DOHH2 (cell line): ENCODE data around the gene ZFAND3.
"Not testable (repeated sequence)": the region's sequence is repeated elsewhere in the genome, so short reads cannot be mapped to it uniquely, and the experiment has no call there.

ENCODE experiments used
- H3F3A ChIP-seq: fragments of 200-600 bp; sonication (generic), shearing (Covaris generic); 2 replicates; pipeline ENCODE4 v1.6.0; 2016; ENCODE audit warnings: antibody characterized with exemption, mild to moderate bottlenecking; ENCODE audit not compliant: control insufficient read depth, insufficient read depth
- H3K27ac ChIP-seq: fragments of 200-600 bp; sonication (generic); 2 replicates; pipeline ENCODE4 v1.5.1; 2014; ENCODE audit warnings: low read depth, mild to moderate bottlenecking, low read length, moderate library complexity
- H3K27me3 ChIP-seq: fragments of 200-600 bp; sonication (generic); 2 replicates; pipeline ENCODE4 v1.6.1; 2014; ENCODE audit warnings: mild to moderate bottlenecking, low read length, mixed read lengths; ENCODE audit not compliant: control insufficient read depth
- H3K36me3 ChIP-seq: fragments of 200-600 bp; sonication (generic); 2 replicates; pipeline ENCODE4 v1.6.1; 2014; ENCODE audit warnings: mild to moderate bottlenecking, low read length, moderate library complexity, mixed read lengths; ENCODE audit not compliant: control insufficient read depth
- H3K4me1 ChIP-seq: fragments of 200-600 bp; sonication (generic); 2 replicates; pipeline ENCODE4 v1.6.1; 2014; ENCODE audit warnings: mild to moderate bottlenecking, low read length, mixed read lengths; ENCODE audit not compliant: control insufficient read depth
- H3K4me2 ChIP-seq: fragments of 200-600 bp; sonication (generic); 2 replicates; pipeline ENCODE4 v1.6.0; 2014; ENCODE audit warnings: mild to moderate bottlenecking, low read length, moderate library complexity
- H3K4me3 ChIP-seq: fragments of 200-600 bp; sonication (generic); 2 replicates; pipeline ENCODE4 v1.5.1; 2014; ENCODE audit warnings: mild to moderate bottlenecking, low read length, mixed read lengths
- H3K79me2 ChIP-seq: fragments of 200-600 bp; sonication (generic); 2 replicates; pipeline ENCODE4 v1.6.1; 2014; ENCODE audit warnings: mild to moderate bottlenecking, low read length, mixed read lengths; ENCODE audit not compliant: control insufficient read depth
- H3K9me2 ChIP-seq: fragments of 200-600 bp; sonication (generic); replicated peaks from 2 replicates; pipeline ENCODE4 v1.6.1; 2014; ENCODE audit warnings: mild to moderate bottlenecking, low read length, mixed read lengths; ENCODE audit not compliant: control insufficient read depth
- H3K9me3 ChIP-seq: fragments of 200-600 bp; sonication (generic); 2 replicates; pipeline ENCODE4 v1.6.1; 2014; ENCODE audit warnings: antibody characterized with exemption, low read length, mixed read lengths; ENCODE audit not compliant: control insufficient read depth, insufficient read depth
- H4K20me1 ChIP-seq: fragments of 200-600 bp; sonication (generic); 2 replicates; pipeline ENCODE4 v1.6.0; 2014; ENCODE audit warnings: low read depth, mild to moderate bottlenecking, antibody characterized with exemption, low read length, moderate library complexity; ENCODE audit not compliant: control insufficient read depth, insufficient read depth
- CTCF ChIP-seq: fragments of 200-600 bp; sonication (generic); IDR thresholded peaks from one replicate; pipeline ENCODE4 v1.5.1; 2014; ENCODE audit warnings: antibody characterized with exemption, mild to moderate bottlenecking, low read depth, low read length; ENCODE audit not compliant: poor library complexity, severe bottlenecking
- EZH2phosphoT487 ChIP-seq: fragments of 200-600 bp; sonication (generic); IDR thresholded peaks from 2 replicates; pipeline ENCODE4 v1.6.1; 2017; ENCODE audit warnings: borderline replicate concordance, mild to moderate bottlenecking, antibody characterized with exemption, low read length, moderate library complexity, mixed read lengths

ZFAND3 gene

GRCh38 chr6:37990762-37991525 is 171.4 kb downstream of the ZFAND3 start:
- Histone ChIP-seq H3K4me3 (no peak overlapping the region), H3K9me3 (no peaks in the 10 kb centered on the region), H3K79me2 (peaks cover 12% of the 10 kb centered on the region), H3F3A (no peaks in the 10 kb centered on the region), H3K27ac (no peak overlapping the region), H3K36me3 (no peaks in the 10 kb centered on the region), H4K20me1 (peaks cover 2% of the 10 kb centered on the region; the same call in 1 of the 2 replicates), H3K4me2 (no peak overlapping the region), H3K4me1 (peaks cover 13% of the 10 kb centered on the region), H3K9me2 (no peaks in the 10 kb centered on the region), H3K27me3 (no peaks in the 10 kb centered on the region)
- TF ChIP-seq EZH2phosphoT487 (no peak), CTCF (no peak)

GRCh38 chr6:37992749-37993148 is 173.2 kb downstream of the ZFAND3 start:
- H3F3A ChIP-seq = no peaks in the 10 kb centered on the region
- no peak overlapping the region for H3K4me2 ChIP-seq
- TF ChIP-seq EZH2phosphoT487 (no peak), CTCF (no peak)
- H3K27me3 ChIP-seq = no peaks in the 10 kb centered on the region
- no peak overlapping the region for H3K4me3 ChIP-seq
- peaks cover 12% of the 10 kb centered on the region for H3K79me2 ChIP-seq
- no peaks in the 10 kb centered on the region for H3K36me3 ChIP-seq
- H3K4me1 ChIP-seq = peaks cover 11% of the 10 kb centered on the region
- H3K9me2 ChIP-seq = no peaks in the 10 kb centered on the region
- H3K27ac ChIP-seq = no peak overlapping the region
- peaks cover 5% of the 10 kb centered on the region; the same call in 1 of the 2 replicates for H4K20me1 ChIP-seq
- H3K9me3 ChIP-seq = no peaks in the 10 kb centered on the region

- not testable (repeated sequence) for H3K27ac ChIP-seq, H3K4me3 ChIP-seq, H3F3A ChIP-seq, H3K9me2 ChIP-seq, H3K27me3 ChIP-seq, H4K20me1 ChIP-seq, H3K36me3 ChIP-seq, H3K9me3 ChIP-seq, H3K4me1 ChIP-seq, H3K4me2 ChIP-seq
- H3K79me2 ChIP-seq = peaks cover 12% of the 10 kb centered on the region
Observed at GRCh38 chr6:37993194-37993593, 173.7 kb downstream of the ZFAND3 start.

DNA sequence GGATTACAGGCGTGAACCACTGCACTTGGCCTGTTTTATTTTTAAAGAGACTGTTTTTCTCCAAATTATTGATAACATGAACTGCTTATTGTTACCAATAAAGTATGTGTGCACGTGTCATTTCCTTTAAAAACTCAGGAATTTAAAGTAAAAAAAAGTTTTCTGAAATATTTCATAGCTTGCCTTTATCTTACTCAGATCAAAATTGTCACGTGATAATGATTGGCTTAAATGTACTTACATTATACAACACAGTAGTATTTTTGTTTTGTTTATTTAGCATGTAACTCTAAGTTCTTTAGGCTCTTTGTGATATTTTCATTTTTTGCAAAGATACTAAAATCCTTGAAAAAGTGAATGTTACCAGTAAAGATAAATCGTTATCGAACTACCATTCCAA is 174.1 kb downstream of the ZFAND3 start:
- H3K27me3 ChIP-seq = no peaks in the 10 kb centered on the region
- no peaks in the 10 kb centered on the region for H3K36me3 ChIP-seq
- peaks cover 12% of the 10 kb centered on the region for H3K79me2 ChIP-seq
- no peaks in the 10 kb centered on the region for H3F3A ChIP-seq
- TF ChIP-seq CTCF = no peak
- TF ChIP-seq EZH2phosphoT487 = no peak
- H3K9me3 ChIP-seq = no peaks in the 10 kb centered on the region
- no peaks in the 10 kb centered on the region for H3K9me2 ChIP-seq
- H3K4me1 ChIP-seq = peaks cover 5% of the 10 kb centered on the region
- H3K27ac ChIP-seq = no peak overlapping the region
- no peak overlapping the region for H3K4me3 ChIP-seq
- H4K20me1 ChIP-seq = peaks cover 5% of the 10 kb centered on the region; the same call in 1 of the 2 replicates
- no peak overlapping the region for H3K4me2 ChIP-seq
